NCI-H1092 treated with DMSO at 0.1 percent for 48 hours (cell line): Measurements from ENCODE around the gene NEDD4L.
"Not testable (repeated sequence)": the region's sequence is repeated elsewhere in the genome, so short reads cannot be mapped to it uniquely, and the experiment has no call there.

Source experiments
- DNase-seq: peaks from one replicate; lab custom pipeline; 2025; lab: John Stamatoyannopoulos, UW

The NEDD4L gene

DNA sequence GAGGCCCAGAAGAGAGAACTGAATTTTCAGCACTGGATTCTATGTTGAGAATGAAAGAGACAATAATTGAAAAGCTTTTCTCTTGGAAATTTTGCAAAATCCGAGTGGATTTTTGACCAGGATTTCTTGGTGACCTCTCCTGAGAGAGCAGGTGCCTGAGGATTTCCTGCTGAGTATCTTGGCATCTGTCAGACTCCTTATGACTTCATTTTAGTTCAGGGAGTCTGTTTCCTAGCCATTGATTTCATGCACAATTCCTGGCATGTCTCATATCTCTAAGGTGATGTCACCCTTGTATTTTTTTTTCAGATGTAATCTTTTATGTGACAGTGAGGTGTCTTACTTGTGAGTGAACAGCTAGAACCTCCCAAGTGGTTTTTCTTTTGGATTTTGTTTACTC lies 195.9 kb downstream of the NEDD4L start:
- DNase-seq = no peak

DNA sequence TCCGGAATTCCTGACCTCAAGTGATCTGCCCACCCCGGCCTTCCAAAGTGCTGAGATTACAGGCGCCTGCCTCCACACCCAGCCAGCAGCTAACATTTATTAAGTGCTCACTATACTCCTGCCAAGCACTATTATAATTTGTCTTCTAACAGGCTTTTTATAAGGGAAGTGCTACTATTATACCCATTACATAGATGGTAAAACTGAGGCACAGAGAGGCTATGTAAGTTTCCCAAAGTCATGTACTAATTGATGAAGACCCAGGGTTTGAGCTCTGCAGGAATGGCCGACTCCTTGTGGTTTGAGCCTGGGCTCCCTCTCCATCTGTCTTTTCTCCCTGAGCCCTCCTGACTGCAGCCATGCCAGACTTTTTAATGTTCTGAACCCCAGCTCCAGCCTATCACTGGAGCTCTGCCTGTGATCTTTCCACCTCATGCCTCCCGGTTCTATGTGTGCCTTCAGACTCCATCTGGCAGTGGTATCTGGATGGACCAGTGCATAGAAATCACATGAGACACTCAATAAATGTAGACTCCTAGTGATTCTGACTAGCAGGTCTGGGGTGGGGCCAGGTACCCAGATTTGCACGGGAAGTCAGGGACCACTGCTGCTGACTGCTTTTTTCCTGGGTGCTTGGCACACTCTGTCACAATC lies 197.1 kb downstream of the NEDD4L start:
- no peak for DNase-seq

DNA sequence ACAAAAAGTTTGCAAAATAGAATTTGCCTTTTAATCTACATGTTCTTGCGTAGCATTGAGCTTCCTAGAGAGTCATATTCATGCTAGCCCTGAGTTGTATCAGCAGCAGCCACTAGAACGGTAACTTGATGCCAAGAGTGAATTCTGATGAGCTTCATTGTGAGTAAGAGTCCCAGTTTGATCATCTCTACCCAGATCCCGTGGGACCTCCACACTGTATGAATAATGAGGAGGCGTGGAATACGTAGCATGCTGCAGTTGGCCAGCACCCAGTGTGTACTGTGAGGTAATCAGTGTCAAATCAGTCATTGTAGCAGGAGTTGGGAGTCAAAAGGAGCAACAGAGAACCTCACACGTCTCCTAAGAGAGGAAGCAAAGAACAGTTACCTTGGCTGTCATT lies 197.9 kb downstream of the NEDD4L start:
- DNase-seq = peak; percentile 69

DNA sequence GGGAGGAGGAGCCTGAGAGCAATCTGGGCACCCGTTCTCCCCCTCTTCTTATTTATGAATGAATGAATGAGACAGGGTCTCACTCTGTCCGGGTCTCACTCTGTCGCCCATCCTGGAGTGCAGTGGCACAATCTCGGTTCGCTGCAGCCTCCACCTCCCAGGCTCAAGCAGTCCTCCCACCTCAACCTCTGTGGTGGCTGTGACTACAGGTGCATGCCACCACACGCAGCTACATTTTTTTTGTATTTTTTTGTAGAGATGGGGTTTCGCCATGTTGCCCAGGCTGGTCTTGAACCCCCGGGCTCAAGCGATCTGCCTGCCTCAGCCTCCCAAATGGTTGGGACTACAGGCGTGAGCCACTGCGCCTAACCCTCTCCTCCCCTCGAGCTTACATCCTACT lies 198.4 kb downstream of the NEDD4L start:
- no peak for DNase-seq

DNA sequence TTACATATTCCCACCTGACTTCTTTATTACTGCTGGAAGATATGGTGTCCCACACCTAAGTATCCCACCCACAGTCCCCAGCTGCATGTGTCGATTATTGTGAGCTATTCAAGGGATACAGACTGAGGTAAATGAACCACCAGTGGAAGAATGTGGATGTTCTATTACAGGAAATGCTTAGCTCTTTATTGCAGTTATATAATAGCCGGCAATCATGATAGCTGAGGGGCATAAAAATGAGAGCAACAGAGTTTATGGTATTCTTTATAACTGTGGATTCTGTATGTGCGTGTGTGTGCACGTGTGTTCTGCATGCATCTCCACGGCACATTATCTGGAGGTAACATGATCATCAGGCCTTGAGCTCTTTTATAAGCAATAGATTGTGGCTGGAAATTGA lies 198.9 kb downstream of the NEDD4L start:
- DNase-seq = no peak

DNA sequence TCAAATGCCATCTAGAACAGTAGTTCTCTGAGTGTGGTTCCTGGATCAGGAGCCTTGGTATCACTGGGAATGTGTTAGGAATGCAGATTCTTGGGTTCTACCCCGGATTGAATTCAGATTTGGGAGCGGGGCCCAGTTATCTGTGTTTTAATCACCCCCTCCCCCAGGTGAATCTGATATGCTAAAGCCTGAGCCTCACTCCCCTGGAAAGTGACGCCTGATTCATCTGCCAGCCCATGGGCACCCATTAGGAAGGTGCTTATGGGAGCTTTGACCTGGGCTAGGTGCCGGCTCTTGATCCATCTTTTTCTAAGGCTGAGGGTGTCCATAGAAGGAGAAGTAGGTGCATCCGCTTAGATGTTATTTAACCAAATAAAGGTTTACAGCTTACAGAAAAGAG lies 199.4 kb downstream of the NEDD4L start:
- DNase-seq = no peak

DNA sequence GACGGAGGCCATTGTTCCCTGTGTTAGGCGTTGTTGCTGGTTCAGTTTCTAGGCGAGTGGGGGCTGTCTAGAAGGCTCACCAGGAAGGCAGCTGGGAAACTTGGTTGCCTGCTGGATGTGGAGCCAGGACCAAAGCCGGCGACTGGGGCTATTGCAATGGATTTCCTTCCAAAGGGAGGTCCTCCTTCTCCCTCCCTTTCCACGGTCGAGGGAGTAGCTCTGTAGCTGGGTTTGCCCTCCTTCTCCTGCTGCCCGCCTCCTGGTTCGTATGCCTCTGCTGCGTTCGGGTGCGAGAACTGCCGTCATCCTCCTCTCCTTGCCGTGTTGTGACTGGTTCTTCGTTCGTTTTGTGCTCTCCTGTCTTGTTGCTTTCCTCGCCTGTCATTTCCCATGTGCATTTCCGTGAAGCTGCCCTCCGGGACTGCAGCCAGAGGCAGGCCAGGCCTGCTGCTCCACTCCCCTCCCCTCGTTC lies 203.4 kb downstream of the NEDD4L start:
- DNase-seq = peak; percentile 96

DNA sequence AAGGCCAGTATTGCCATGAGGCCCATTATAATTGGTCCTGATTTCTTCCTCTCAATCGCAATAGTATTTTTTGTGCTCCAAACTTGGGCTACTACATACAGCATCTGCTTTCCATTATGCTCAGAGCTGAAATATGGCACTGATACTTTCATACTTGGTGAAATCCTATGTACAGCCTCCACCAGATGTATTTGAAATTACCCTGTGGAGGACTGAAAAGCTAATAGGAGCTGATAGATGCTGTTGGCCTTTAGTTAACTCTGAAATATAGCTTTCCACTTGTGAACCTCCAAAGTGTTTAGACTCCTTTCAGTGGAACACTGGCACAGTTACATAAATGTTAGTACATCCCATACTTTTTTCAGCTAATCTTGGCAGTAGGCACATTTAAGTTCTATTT lies 205.7 kb downstream of the NEDD4L start:
- DNase-seq = no peak

DNA sequence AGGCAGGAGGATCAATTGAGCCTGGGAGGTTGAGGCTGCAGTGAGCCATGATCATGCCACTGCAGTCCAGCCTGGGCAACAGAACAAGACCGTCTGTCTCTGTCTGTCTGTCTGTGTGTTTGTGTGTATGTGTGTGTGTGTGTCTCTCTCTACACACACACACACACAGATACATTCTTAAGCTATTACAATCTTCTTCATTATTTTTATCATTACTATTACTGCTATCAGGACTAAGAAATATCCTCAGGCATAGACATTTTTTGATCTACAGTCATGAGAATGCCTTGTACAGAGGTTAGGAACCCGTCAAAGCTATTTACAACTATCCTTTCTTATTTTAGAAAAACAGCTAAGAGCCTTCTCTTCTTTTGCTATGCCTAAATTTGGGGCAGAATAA lies 207.4 kb downstream of the NEDD4L start:
- DNase-seq = no peak

DNA sequence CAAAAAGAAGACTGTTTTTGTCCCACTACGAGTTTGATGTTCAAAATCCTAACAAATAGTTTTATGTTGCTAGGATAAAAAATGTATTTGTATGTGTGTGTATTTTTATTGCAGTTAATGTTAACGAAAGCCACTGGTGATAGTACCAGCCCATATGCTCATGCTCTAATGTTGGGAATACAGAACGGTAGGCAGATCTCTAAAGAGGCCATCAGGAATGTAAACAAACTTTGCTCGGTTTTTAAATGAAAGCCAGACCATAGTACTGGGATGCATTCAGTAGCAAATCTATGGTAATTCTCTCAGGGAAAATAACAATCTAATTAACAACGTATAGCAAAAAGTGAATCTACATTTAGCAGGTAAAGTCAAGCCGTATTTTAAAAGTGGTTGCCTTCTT lies 208.1 kb downstream of the NEDD4L start:
- no peak for DNase-seq

DNA sequence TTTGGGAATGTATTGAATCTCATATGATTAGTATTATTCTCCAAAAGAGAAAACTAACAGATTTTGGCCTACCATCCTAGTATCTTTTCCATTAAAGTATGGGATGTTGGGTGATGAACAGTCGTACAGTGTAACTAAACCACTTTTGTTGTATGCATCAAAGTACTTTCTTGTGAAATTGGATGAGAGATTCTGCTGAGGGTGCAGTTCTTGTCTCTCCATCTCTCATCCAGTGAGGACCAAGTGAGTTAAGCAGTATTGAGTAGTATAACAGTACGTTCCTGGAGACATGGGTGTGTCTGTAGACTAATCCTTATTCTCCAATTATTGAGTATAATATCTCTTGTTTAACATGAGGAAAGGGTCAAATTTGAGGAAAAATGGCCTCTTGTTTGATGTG lies 209.3 kb downstream of the NEDD4L start:
- no peak for DNase-seq

DNA sequence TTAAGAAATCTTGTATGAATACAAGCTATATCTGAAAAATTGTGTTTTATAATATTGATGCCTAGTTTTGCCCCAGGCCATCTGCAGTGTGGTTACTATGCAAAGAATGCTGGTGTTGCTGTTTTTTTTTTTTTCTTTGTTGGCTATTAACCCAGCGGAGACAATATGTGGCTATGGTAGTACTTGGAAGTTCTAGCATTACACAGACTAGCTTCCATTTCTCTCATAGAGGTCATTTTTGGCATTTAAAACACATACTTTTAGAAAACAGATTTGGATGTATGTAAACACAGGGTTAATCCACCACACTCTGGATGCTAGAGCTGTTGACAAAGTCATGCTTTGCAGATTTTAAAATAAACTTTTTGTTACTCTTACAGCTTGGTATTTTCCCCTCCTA lies 209.8 kb downstream of the NEDD4L start:
- no peak for DNase-seq

DNA sequence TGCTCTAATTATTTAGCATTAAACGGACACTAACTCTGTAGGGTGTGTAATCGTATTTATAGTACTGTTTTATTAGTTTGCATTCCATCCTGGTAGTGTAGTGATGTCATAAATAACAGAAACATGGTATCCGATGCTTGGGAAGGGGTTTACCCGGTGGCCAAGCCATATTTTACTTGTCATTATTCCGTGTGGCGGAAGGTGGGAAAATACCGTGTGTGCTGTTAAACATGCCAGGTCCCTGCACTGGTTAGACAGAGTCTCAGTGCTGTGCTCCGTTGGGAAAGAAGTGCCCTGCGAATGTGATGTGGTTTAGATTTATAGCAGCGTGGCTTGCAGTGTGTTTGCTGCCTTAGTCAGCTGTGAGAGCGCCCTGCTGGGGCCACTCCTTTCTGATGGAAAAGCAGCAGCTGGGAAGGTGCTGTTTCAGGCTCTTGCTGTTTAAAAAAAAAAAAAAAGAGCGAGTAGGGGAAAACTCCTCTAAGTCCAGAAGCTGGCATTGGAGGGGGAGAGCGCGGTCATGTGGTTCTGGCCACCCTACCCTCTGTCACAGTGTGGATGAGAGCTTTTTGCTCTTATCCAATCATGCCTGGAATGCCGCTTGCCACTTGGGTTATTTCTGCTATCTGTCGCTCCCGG lies 211.0 kb downstream of the NEDD4L start:
- no peak for DNase-seq

DNA sequence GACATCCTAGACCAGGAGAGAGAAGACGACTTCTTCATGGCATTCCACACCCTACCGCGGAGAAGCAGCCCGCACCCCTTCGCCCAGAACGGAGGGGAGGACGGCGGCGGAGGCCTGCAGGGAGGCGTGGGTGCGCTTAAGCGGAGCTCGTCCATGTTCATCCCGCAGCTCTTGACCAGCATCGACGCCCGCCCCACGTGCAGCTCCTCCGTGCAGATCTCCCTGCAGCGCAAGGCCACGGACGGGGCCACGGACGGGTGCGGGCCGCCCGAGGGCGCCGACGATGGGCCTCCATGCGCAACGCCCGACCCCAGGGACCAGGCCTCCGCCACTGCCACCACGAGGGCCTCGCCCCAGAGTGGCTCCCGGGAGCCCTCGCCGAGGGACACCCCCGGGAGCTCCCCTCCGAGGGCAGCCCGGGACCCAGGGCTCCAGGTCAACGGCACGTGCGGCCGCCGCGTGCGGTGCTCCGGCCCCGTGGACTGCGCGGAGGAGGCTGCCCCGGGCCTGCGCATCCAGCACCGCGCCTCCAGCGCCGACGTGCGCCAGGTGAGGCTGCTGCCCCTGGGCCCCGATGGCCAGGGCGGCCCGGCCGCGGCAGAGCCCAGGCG lies 211.8 kb downstream of the NEDD4L start:
- DNase-seq = no peak

DNA sequence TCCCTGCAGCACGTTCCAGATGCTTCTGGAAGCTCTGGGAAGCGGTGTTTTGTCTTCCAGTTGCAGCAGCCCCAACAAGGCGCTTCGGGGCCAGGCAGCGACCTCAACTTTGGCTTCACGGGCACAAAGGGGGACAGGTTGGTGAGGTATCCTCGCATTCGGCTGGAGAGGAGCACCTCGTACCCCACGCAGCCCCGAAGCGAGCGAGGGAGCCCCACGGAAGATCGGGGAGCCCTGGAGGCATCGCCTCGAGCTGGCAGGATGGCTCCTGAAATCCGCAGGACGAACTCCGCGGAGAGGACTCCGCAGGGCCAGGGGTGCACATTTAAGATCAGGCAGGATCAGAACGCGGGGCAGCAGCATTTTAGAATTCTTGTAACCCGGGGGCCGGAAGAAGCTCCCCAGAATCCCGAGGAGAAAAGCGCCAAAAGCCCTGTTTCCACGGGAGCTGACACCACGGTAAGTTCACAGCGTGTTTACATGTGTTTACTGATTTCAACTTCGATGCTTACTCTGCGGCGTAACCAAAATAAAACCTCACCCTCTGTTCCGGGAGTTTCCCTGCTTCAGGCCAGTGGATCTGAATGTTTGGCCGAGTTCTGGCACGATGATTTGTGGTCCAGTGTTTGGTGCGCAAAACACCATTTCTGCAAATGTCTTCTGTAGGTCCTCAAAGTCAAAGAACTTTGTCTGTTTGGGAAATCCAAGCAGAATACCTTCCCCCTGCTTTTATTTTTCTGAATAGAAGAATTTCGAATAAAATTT lies 212.5 kb downstream of the NEDD4L start:
- no peak for DNase-seq

DNA sequence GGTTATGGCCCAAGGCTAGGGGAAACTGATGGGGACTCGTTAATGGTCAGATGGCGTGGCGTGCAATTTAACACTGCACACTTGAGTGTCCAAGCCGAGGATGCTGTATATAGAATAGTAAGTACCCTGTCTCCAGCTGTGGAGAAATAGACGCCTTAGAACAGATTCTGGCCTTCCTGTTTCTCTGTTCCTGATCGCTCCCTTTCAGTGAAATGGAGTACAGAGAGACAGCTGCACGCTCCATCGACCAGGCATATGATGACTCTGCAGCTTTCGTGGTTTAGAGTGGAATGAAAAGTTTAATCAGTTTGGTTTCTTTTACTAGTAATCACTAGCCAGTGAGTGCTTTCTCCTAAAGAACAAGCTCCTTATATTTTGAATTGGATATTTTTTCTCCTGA lies 213.4 kb downstream of the NEDD4L start:
- no peak for DNase-seq

DNA sequence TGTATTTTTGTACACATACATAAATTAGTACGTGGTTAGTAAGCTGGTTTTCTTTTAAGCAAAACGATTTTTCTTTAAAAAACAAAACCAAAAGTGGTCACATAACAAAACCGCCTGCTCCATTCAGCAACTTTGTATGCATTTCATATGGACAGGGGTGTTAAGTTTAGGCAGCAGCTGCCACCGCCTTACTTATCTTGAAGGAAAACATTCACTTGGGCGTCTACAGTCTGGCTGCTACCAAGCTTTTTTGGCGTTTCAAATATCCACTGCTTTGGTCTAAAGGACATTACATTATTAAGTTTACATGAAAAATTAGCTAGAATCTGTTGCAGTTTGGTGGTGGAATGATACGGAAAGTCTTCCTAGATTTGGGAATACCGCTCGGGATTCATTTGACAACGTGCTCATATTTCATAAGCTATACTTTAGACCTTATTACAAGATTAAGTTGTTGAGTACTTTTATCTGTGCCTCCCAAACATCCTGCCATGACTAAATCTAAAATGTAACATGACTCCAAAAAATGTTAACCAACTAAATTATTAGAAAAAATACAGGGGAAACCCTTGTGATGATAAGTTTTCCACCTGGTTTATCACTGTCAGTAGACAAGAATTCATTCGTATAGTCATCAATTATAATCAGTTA lies 214.8 kb downstream of the NEDD4L start:
- no peak for DNase-seq

DNA sequence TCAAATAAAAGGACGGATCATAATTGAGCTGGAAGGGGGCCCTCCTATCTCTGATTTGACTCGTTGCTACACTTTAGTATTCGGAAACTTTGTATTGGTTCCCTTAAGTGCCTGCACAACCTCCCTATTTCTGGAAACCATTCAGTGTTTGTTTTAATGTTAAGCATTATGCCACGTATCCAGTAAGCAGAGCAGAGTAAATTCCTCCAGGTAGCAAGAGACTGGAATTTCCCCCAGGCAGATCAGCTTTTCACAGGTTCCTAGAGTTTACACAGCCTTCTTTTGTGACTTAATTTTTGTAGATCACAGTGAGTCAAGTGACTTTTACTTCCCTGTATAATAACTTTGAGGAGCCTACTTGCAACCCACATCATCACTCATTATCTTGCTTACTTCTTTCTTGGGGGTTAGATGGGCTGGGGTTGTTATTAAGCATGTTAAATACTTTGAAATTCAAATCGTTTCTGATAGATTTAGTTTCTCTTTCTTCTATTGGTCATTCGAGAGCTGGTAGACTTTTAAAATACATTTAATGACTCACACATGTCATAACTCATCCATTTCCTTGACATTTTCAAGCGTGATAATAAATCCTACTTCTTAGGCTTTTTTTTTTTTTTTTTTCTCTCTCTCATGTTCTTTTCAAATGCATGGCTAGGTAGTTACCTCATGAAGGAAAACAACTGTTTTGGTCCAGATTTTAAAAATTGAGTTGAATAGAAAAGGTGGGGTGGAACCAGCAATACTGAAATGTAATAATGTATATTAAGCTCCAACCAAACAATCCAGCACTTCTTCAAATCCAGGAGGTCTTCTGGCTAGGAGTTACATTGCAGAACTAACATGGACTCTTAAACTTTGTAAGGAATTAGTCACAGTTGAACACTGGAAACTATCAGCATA lies 219.3 kb downstream of the NEDD4L start:
- no peak for DNase-seq

DNA sequence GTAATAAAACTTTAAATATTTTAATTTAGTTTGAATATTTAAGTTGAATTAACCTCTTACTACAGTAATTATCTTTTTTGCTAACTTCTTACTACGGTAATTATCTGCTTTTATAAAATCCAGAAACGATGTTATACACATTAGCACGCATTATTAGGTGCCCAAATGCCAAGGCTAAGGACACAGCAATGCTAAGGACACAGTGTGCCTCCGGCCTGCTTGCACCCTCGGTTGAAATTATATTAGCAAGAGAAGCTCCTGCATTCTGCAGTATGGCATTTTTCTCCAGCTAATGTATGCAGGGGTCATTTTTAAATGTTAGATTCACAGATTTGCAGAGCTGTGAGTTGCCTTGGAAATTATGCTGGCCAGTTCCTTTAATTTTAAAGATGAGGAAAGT lies 220.0 kb downstream of the NEDD4L start:
- no peak for DNase-seq

DNA sequence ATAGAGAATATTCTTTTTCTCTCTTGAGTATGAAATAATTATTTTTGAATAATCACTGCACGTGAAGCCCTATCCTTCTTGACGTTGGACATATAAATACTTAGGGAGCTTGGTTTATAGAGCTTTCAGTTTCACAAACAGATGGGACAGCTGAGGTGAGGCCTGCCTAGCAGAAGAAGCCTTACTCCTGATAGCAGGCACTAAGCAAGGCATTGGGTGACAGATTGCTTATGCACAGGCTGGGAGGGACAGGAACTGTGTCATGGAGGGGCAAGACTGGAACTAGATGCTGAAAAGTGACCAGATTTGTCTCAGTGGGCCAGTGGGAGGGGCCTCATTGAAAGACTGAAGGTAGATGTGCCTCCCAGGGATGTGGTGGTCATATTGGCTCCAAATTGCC lies 220.8 kb downstream of the NEDD4L start:
- DNase-seq = no peak

DNA sequence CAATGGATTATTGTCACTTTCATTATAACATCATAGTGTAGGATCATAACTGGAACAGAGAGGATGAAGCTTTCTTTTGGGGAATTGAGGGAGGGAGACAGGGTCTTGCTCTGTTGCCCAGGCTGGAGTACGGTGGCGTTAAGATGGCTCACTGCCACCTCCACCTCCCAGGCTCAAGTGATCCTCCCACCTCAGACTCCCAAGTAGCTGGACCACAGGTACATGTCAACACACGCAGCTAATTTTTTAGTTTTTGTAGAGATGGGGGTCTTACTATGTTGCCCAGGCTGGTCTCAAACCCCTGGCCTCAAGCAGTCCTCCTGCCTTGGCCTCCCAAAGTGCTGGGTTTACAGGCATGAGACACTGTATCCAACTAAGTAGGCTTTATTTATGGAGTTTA lies 221.5 kb downstream of the NEDD4L start:
- not testable (repeated sequence) for DNase-seq
